Endothelial cell of umbilical vein (primary cell): ENCODE data around the gene IRF9.

Source experiments
- EZH2 ChIP-seq: IDR thresholded peaks from 2 replicates; pipeline ENCODE4 v1.6.1; 2012; ENCODE audit warnings: borderline replicate concordance, low read depth, mild to moderate bottlenecking, moderate library complexity, low read length, inconsistent platforms; ENCODE audit not compliant: severe bottlenecking
- MYC ChIP-seq: IDR thresholded peaks from one replicate; pipeline ENCODE4 v1.6.1; 2011; ENCODE audit warnings: mild to moderate bottlenecking, low read depth, low read length
- POLR2A ChIP-seq: IDR thresholded peaks from 2 replicates; pipeline ENCODE4 v1.6.1; 2012; ENCODE audit warnings: low read depth, mild to moderate bottlenecking, control low read depth, low read length
- POLR2AphosphoS5 ChIP-seq: IDR thresholded peaks from 2 replicates; pipeline ENCODE4 v1.6.1; 2012; ENCODE audit warnings: low read depth, mild to moderate bottlenecking, control low read depth, low read length, moderate library complexity; ENCODE audit not compliant: insufficient read depth
- TF ChIP-seq, protein P1 (sequence below), 2 donors: IDR thresholded peaks; 1 replicate in 1 of 2; 2 replicates in 1 of 2; pipeline ENCODE4 v1.5.1; 2011; ENCODE audit warnings: low read length in 2 of 2, mild to moderate bottlenecking in 2 of 2, moderate library complexity in 2 of 2, control low read depth in 1 of 2, inconsistent platforms in 1 of 2, low read depth in 1 of 2; ENCODE audit not compliant: insufficient read depth in 1 of 2; ENCODE audit errors: extremely low read depth in 1 of 2
- TF ChIP-seq, protein P2 (sequence below): IDR thresholded peaks from 2 replicates; pipeline ENCODE4 v1.6.1; 2011; ENCODE audit not compliant: insufficient read depth, insufficient read length

DNA sequence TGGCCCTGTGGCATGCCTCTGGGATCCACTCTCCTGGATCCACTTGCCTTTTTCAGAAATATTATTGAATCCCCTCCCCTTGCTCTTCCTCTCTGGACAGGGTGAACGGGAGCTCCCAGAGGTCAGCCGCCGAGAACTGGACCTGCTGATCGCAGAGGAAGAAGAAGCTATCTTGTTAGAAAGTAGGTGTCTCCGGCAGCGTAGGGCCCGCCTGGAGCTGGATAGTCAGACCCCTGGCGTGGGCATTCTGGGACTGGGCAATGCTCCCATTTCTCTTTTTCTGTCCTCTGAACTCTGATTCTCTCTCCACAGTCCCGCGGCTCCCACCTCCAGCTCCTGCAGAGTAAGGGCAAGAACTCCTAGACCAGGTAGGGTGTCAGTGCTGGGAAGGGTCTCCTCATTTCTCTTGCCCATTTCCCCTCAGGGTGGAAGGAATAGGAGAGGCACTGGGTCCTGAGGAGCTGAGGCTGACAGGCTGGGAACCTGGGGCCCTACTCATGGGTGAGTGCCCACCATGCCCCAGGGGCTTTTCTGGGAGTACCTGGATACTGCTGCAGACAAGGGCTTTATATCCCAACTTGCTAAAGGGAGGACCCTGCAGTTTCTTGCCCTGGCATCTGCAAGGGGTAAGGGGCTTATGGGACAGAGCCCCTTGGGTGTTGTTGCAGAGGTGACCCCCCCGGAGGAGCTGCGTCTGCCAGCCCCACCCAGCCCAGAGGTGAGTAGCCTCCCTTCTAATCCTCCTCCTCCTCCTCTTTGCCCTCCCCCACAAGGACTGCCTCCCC, 16.2 kb downstream of the IRF9 start:
- no peak for TF ChIP-seq EZH2
- TF ChIP-seq, protein P1, sequence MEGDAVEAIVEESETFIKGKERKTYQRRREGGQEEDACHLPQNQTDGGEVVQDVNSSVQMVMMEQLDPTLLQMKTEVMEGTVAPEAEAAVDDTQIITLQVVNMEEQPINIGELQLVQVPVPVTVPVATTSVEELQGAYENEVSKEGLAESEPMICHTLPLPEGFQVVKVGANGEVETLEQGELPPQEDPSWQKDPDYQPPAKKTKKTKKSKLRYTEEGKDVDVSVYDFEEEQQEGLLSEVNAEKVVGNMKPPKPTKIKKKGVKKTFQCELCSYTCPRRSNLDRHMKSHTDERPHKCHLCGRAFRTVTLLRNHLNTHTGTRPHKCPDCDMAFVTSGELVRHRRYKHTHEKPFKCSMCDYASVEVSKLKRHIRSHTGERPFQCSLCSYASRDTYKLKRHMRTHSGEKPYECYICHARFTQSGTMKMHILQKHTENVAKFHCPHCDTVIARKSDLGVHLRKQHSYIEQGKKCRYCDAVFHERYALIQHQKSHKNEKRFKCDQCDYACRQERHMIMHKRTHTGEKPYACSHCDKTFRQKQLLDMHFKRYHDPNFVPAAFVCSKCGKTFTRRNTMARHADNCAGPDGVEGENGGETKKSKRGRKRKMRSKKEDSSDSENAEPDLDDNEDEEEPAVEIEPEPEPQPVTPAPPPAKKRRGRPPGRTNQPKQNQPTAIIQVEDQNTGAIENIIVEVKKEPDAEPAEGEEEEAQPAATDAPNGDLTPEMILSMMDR (IDR thresholded peaks at IDR 0.05; ENCODE audit: extremely low read depth in 1 of 2, insufficient read depth in 1 of 2, low read depth in 1 of 2, low read length in 2 of 2) = no peak
- TF ChIP-seq POLR2A = no peak
- no peak for TF ChIP-seq POLR2AphosphoS5
- TF ChIP-seq, protein P2, sequence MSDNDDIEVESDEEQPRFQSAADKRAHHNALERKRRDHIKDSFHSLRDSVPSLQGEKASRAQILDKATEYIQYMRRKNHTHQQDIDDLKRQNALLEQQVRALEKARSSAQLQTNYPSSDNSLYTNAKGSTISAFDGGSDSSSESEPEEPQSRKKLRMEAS = no peak
- TF ChIP-seq MYC = no peak
